GM11168 (cell line): ENCODE data around the gene IGDCC3.
"Not testable (repeated sequence)": the region's sequence is repeated elsewhere in the genome, so short reads cannot be mapped to it uniquely, and the experiment has no call there.

ENCODE experiments used
- in situ Hi-C: fragments of 300-500 bp; cut with MboI; formaldehyde crosslinking; loops from one replicate; pipeline ENCODE4 v1.12.0; 2022; ENCODE audit warnings: low sequenced_read_pairs; ENCODE audit not compliant: unreplicated experiment

IGDCC3 gene

DNA sequence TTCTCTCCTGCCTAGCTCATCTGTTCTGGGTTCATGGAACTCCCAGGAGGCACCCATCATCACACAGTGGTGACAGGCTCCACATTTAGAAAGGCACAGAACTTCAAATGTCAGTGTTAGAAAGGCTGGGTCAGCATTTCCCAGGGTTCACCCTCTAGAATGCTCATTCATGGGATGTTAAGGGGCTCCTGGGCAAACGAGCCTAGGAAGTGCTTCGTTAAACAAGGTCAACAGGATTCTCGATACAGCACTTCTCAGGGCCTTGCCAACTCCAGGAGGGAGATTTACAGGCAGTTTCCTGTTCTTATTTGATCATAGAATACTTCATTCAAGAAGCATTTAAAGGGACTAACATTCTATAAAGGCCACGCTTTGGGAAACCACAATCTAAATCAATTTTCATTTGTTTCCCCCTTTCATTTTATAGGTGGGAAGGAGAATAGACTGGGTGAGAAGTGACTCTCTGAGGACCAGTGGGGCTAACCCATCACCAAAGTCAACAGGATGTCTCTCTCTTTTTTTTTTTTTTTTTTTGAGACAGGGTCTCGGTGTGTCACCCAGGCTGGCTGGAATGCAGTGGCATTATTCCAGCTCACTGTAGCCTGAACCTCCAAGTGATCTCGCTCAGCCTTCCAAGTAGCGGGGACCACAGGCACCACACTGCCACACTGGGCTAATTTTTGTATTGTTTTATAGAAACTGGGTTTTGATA lies 30.7 kb upstream of the IGDCC3 start:
- in situ Hi-C loops = no loop called here

DNA sequence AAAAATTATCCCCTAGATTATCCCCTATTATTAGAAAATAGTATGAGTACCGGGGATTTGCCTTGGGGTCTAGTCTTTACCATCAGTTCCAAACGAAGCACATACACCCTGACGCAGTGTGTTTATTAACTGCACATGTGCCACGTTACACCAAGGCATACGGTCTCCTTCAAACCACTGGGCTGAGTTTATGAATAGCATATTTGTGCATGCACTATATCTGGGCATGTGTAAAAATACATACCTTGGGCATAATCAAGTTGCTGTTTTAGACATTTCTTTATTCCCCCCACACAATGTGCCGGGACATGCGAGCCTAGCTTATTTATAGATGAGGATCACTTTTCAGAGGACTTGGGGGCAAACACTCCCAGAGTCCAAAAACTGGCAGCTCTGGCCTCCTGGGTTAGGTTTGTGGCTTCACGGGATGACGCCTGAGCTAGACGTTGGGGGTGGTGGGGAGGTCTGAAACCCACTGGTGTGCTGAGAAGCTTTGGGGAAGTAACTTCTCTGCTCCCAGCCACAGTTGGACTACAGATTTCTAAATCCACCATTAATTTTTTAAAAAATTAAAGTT lies 28.7 kb upstream of the IGDCC3 start:
- in situ Hi-C loops = no loop called here

DNA sequence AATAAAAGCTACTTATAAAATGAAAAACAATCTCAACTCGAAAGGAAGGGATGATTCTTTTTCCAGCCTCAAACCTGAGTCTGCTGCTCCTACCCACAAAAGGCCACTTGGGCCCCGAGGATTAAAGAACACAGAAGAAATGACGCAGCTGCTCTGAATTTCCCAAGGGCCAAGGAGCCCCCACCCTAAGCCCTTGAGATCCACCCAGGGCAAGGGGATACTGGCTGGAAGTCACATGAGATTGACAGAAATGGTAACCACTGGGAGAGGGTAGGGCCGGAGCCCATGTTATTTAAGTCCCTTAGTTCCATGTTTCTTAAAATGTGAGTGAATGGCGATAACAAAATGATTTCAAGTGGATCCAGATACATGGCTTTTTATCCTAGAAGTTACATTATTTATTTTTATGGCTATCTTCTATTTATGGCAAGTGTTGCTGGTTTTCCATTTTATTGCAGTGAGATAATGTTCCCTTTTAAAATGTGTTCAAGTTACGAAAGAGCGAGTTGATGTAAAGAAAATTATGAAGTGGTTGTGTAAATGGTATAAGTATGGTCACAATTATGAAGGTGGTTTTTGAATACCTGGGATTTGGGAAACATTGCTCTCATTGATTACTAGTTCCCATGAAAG lies 28.1 kb upstream of the IGDCC3 start:
- in situ Hi-C loops = no loop called here

DNA sequence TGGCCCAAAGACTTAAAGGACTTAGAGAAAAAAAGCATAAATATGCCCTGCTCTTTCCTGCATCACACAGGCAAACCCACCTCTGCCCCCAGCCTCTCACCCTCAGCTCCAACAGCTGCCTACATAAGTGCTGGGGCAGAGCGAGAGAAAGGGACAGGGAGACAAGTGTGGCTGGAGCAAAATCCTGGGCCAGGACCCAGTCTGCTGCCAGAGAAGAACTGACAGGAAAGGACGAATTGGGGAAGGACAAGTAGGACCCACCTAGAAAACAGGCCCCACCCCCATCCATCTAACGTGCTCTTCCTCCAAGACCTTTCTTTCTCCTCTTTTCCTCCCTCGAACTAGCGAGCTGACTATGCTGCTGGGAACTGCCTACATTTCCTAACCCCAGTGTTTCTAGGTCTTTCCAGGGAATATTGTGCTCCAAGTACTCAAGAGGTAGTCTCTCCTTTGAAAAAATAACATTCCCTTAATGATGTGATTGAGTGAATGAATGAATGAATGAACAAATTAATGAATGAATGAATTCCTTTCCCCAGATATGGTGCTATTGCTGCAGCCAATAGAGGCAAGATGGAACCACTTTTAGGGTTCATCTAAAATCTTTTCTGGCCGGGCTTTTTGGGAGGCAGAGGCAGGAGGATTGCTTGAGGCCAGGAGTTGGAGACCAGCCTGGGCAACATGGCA lies 26.5 kb upstream of the IGDCC3 start:
- in situ Hi-C loops = no loop called here

DNA sequence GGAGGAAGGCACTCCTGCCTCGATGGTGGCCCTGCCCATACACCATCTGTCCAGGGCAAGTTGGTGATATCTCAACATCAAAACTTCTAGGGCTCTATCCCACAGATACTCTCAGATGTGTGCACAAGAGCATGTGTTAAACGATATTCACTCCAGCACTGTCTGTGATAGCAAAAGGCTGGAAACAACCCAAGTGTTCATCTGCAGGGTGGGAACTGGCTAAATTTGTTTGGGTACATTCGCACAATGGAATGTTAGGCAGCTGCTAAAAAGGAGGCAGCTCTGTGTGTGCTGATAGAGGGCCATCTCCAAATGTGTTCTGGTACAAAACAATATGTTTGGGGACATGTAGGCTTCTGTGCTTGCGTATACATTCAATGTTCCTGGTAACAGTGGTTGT lies 25.2 kb upstream of the IGDCC3 start:
- in situ Hi-C loops = no loop called here

DNA sequence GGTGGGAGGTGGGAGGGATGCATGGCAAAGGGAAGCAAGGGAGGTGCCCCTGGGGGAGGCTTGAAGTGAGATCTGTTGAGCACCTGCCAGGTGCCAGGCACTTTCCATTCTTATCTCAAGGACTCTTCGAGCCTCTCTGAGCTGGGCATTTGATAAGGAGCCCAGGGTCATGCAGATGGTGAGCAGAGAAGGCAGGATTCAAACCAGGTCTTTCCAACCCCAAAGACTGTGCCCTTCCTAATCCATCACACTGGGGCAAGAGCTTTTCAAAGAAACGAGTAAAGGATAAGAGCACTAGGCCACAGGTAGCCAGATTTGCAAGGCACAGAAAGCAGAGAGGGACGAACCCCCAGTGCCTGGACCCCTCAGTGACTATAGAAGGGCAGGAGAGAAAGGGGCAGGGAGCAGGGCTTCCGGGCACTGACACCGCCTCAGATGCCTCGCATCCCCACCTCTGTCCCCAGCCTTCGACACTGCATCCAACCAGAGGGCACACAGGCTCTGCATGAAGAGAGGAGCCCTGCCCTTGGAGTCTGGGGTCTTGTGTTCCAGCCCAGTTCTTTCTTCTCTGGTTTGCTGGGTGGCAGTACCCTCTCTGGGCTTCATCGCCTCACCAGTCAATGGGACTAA lies 23.9 kb upstream of the IGDCC3 start:
- in situ Hi-C loops = no loop called here

DNA sequence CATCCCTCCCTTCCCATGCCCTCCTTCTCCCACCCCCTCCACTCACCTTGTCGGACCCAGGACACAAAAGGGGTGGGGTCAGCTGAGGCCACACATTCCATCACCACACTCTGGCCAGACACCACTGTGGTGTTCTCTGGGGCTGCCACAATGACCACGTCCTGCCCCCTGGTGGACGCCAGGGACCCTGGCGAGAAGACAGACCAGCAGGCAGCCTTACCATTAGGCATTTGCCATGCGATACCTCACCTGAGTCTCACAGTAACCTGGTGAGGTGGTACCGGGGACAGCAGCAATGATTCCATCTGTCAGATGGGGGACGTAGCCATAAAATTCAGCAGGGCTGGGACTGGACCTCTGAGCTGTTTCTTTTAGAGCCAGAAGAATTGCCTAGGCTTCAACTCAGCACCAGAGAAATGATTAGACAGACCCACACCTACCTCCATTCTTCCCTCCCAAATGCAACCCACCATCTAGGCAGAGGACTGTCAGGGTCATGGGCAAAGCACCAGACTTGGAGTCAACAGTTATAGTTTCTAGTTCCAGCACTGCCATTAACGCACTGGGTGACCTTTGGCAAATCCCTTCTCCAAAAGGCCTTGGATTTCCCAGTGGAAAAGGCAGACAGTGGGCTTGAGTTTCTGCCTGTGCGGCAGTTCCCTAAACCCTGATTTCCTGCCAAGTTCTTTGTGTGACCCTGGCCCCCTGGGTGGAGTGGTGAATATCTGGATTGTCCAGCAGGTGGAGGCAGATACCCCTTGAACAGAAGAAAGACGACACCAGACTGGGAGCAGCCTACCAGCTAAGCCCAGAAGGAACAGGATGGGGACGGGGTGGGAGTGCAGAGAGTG lies 23.2 kb upstream of the IGDCC3 start:
- in situ Hi-C loops = no loop called here

DNA sequence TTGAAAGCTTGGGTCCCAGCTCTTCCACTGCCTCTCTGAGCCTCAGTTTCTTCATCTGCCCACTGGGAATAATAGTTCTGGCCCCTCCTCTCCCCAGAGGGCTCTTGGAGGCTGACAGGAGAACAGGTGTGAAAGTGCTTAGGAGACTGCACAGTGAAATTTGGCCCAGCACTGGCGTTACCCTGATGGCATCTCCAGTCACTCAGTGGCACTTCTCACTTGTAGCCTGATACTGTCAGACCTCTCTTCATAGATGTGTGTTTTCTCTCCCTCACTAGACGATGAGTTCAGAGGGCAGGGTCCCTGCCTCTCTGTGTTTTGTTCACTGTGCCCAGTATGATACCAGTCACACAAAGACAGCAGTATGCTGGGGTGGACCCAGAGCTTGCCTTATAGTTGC lies 22.2 kb upstream of the IGDCC3 start:
- in situ Hi-C loops = no loop called here

DNA sequence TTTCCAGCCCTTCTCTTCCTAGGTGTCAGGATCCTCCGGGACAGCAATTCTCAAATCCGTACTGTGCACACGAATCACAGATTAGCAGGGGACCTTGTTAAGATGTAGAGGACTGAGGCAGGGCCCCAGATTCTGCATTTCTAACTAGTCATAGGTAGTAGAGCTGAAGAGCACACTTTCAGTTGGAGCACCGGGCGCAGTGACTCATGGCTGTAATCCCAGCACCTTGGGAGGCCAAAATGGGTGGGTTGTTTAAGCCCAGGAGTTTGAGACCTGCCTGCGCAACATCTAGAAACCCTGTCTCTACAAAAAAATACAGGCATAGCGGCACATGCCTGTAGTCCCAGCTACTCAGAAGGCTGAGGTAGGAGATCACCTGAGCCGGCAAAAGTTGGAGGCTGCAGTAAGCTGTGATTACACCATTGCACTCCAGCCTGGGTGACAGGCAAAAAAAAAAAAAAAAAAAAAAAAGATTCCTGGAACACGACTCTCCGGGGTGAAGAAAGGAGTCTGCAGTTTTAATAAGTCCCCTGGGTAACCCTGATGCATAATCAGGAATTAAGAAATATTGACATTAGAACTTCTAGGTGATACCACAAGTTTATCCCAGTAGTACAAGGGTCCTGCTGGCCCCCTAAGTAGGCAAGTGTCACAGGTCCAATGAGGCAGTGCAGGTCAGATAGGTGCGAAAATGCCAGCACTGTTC lies 21.4 kb upstream of the IGDCC3 start:
- in situ Hi-C loops = no loop called here

DNA sequence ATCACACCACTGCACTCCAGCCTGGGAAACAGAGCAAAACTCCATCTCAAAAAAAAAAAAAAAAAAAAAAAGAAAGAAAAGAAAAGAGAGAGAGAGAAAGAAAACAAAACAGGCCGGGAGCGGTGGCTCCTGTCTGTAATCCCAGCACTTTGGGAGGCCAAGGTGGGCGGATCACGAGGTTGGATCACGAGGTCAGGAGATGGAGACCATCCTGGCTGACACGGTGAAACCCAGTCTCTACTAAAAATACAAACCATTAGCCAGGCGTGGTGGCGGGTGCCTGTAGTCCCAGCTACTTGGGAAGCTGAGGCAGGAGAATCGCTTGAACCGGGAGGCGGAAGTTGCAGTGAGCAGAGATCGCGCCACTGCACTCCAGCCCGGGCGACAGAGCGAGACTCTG lies 20.7 kb upstream of the IGDCC3 start:
- in situ Hi-C loops = not testable (repeated sequence)

DNA sequence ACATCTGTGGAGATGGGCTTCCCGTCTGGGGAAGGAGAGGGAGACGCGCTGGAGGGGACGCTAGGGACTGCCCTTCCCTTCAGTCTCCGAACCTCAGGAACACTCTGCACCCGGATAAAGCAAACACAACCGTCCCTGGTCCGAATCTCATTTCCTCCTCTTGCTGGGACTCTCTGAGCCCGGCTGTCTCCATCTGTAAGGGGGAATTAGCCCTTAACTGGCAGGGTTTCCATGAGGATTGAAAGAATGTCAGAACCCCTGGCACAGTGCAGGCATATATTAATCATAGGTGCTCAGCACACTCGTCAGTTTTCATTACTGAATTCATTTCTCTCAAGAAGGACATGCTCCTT lies 19.1 kb upstream of the IGDCC3 start:
- in situ Hi-C loops = no loop called here

DNA sequence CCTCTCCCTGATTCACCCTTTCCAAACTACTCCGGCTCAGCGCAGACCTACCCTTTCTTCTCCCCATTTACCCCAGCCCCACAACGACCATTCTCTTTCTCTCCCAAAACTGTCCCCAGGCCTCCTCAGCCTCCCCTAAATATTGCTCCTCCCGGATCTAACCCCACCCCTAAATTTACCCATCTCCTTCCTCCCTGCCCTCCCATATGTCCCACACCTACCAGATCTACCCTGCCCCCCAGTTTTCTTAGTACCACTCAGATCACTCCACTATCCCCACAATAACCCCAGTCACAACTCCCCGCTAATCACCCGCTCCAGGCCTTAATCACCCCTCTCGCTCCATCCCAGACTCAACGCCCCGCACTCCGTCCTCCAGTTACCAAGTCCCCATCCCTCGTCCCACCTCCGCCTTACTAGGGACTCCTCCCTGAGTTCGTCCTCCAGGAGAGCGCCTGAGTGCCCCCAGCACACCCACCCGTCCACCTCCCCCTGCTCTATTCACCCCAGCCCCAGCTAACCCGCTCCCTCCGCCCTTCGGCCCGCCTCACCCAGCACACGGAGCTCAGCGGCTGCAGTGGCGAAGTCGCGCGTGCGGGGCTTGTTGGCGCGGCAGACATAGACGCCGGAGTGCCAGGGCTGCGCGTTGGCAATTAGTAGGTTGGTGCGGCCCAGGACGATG lies 18.6 kb upstream of the IGDCC3 start:
- in situ Hi-C loops = no loop called here

DNA sequence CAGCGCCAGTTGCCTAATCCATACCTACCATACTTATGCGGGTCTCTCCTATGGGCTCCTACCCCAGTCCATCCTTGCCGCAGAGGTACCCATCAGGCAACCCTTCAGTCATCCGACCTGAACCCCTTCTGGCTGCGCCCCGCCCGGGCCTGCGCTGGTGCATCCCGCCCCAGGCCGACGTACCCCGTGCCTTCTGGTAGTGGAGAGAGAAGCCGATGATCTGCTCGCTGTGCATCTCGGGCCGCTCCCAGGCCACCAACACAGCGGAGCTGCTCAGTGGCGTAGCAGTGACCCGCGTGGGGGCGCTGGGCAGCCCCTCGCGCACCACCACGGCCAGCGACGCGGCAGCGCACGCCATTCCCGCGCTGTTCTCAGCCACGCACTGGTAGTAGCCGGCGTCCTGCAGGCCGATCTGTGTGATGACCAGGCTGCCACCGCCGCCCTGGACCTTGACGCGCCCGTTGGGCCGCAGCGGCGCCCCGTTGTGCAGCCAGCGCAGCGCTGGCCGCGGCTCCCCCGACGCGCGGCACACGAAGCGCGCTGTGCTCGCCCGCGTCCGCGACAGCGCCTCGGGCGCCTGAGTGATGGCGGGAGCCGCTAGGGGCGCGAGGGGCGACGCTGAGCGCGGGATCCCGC lies 17.9 kb upstream of the IGDCC3 start:
- in situ Hi-C loops = no loop called here

DNA sequence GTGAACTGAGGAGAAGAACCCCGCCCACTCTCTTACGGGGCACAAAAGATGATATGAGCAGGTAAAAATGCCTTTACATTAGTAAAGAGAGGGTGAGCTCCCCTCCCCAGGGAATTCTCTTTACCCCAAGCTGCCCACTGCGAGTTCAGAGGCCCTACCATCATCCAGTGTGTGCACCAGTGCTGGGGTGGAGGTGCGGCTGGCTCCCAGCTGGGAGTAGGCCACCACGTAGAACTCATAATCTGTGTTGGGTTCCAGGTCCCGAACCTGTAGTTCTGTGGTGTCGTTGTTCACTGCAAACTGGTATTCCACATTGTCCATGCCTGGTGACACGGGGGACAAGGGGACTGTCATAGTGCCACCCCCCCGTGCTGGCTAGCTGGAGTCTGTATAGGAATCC lies 17.1 kb upstream of the IGDCC3 start:
- in situ Hi-C loops = no loop called here

DNA sequence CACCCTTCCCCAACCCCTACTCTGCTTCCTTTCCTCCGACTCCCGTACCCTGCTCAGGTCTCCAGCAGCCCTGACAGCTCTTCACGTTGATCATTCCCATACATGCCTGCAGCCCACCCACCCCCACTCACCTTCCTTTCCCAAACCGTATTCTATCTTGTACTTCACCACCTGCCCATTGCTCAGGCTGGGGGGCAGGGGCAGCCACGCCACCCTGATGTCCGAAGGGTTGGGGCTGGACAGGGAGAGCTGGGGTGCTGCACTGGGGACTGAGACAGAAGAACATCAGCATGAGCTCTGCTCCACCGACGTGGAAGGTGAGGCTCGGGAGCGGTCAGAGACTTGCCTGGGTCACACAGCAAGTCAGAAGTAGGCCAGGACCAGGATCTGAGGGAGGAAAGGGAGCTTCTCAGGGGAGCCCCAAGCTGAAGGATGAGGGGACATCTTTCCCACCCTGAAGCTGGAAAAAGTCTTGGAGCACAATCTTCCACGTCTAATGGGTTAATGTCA lies 16.5 kb upstream of the IGDCC3 start:
- in situ Hi-C loops = no loop called here

DNA sequence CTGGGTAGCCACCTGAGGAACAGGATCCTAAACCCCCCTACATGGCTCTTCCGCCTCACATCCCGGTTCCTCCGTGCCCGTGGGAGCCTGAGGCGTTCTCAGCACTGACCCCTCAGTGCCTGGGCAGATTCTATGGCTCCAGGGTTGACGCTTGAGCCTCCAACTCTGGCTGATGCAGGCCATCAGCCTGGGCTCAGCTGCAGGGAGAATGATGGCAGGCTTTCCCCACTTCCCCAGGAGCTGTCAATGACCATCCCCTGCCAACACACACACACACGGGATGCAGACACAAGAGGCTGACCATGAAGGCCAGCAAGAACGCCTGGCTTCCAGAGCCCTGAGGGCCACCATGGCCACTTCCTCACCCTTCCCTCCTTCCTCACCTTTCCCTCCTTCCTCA lies 15.8 kb upstream of the IGDCC3 start:
- in situ Hi-C loops = no loop called here

DNA sequence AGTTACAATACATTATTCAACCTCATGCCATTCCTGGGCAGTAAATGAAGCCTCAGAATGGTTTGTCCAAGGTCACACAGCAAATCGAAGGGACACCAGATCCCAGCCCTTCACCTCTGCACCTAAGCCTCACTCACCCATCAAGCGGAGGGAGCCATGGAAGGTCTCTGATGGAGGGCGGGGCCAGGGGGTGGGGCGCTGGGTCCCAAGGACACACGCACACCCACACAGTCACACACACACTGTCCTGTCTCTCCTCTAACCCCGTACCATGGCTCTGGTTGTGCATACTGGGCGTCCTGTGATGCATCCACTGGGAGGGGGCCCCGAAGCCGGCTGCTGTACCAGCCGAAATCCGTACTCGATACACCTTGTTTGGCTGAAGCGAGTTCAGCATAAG lies 15.3 kb upstream of the IGDCC3 start:
- in situ Hi-C loops = no loop called here

DNA sequence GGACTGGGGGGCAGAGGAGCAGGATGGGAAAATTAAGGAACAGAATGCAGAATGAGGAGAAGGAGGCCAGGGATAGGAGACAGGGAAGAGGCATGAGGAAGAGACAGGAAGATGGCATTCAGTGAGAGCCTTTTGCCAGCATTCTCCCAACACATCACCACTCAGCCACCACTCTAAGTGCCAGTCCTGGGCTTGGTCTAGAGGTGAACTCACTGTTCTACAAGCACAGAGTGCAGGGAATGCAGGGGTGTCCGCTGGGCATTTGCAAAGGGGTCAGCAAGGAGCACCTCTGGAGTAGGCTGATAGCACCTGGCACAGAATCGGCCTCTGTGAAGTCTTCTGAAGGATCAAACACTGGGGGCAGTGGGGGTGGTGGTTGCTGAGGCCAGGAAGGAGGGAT lies 14.6 kb upstream of the IGDCC3 start:
- in situ Hi-C loops = no loop called here
